Common myeloid progenitor, CD34-positive (primary cell): ENCODE measurements around the gene OTOP3.
"Not testable (repeated sequence)": the region's sequence is repeated elsewhere in the genome, so short reads cannot be mapped to it uniquely, and the experiment has no call there.

Source experiments
- CTCF ChIA-PET: fragments of 350-600 bp; sonication (Branson Sonifier 250); formaldehyde crosslinking; loops from one replicate; lab custom pipeline; 2021; ENCODE audit warnings: antibody characterized with exemption; lab: Charles Lee
- POLR2A ChIA-PET: fragments of 350-600 bp; sonication (Branson Sonifier 250); formaldehyde crosslinking; loops from one replicate; lab custom pipeline; 2021; ENCODE audit warnings: antibody characterized with exemption; lab: Charles Lee
- DNase-seq, 3 donors: peaks; one replicate each; pipeline versions ENCODE4 v3.0.0 to v3.0.0-alpha.2; 2013
- H3K27ac ChIP-seq, 2 experiments: 1 replicate in 1 of 2; 2 replicates in 1 of 2; pipeline ENCODE4 v1.7.0; 2013; ENCODE audit warnings: inconsistent platforms in 2 of 2, low read length in 2 of 2, mild to moderate bottlenecking in 2 of 2, low read depth in 1 of 2, moderate library complexity in 1 of 2; ENCODE audit not compliant: severe bottlenecking in 2 of 2, insufficient read depth in 1 of 2, poor library complexity in 1 of 2
- H3K27me3 ChIP-seq, 5 experiments: replicated peaks in 2 of 5; 1 replicate in 3 of 5; 2 replicates in 2 of 5; pipeline versions ENCODE4 v1.6.1 to v1.7.0; 2013; ENCODE audit warnings: low read length in 4 of 5, mild to moderate bottlenecking in 2 of 5, moderate library complexity in 2 of 5, inconsistent platforms in 1 of 5; ENCODE audit not compliant: insufficient read depth in 5 of 5, control insufficient read depth in 4 of 5
- H3K36me3 ChIP-seq, 4 experiments: 1 replicate in 2 of 4; 2 replicates in 2 of 4; pipeline versions ENCODE4 v1.6.1 to v1.7.0; 2013; ENCODE audit warnings: low read length in 3 of 4, control low read depth in 1 of 4, mild to moderate bottlenecking in 1 of 4; ENCODE audit not compliant: control insufficient read depth in 4 of 4, insufficient read depth in 4 of 4
- H3K4me1 ChIP-seq, 4 experiments: 1 replicate in 3 of 4; 2 replicates in 1 of 4; pipeline versions ENCODE4 v1.6.1 to v1.7.1; 2013; ENCODE audit warnings: low read length in 3 of 4, mild to moderate bottlenecking in 3 of 4, control low read depth in 1 of 4, inconsistent platforms in 1 of 4, moderate library complexity in 1 of 4; ENCODE audit not compliant: control insufficient read depth in 4 of 4, insufficient read depth in 4 of 4; ENCODE audit errors: control extremely low read depth in 1 of 4
- H3K4me3 ChIP-seq, 7 experiments: 1 replicate in 4 of 7; 2 replicates in 3 of 7; pipeline versions ENCODE4 v1.5.1 to v1.7.0; 2013; ENCODE audit warnings: mild to moderate bottlenecking in 7 of 7, low read length in 6 of 7, moderate library complexity in 6 of 7, inconsistent platforms in 2 of 7, low read depth in 2 of 7, control low read depth in 1 of 7; ENCODE audit not compliant: insufficient read depth in 4 of 7, control insufficient read depth in 1 of 7; ENCODE audit errors: extremely low read depth in 1 of 7
- H3K9me3 ChIP-seq, 5 experiments: 1 replicate in 4 of 5; 2 replicates in 1 of 5; pipeline versions ENCODE4 v1.6.1 to v1.7.1; 2013; ENCODE audit warnings: low read length in 4 of 5, mild to moderate bottlenecking in 2 of 5, inconsistent platforms in 1 of 5, low read depth in 1 of 5, moderate library complexity in 1 of 5; ENCODE audit not compliant: control insufficient read depth in 4 of 5, insufficient read depth in 2 of 5; ENCODE audit errors: control extremely low read depth in 1 of 5
- WGBS: methylation state at CpG from one replicate; pipeline ENCODE4 v1.1.5; 2013; ENCODE audit not compliant: insufficient coverage; 5-methylcytosine and 5-hydroxymethylcytosine counted together

The OTOP3 gene

DNA sequence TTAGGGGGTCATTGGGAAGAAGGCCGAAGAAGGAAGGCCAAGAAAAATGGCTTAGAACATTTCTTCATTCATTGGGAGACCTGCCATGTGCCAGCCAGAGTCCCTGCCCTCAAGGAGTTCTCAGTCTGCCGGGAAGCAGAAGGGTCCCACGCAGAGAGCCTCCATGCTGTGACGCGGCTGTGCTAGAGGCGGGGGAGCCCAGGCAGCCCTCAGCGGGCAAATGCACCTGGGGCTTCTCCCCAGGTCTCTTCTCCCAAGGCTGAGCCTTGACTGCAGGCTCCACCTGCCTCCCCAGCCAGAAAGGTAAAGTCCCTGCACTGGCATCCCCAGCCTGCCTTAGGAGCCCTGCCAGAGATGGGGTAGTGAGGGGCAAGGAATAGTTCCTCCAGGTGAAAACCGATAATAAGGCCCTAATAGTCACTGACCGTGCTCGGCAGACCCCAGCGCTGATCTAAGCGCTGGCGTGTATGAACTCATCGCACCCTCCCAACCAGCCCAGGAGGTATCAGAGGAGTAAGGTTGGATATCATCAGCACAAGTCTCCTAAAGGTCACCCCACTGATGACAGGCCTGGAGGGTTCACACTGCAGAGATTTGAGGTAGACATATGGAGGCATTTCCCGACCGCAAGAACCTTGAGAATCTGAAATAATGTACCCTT lies 45.8 kb downstream of the OTOP3 start:
- no peak for DNase-seq
- CTCF ChIA-PET = no interaction called here

GRCh38 chr17:74981979-74982662 lies 46.4 kb downstream of the OTOP3 start:
- Histone ChIP-seq H3K4me1 (peaks cover 3 to 21% (median 18%) of the 10 kb centered on the region in 4 experiments), H3K27ac (peak overlapping the region in 1 of 2 experiments; percentile 57), H3K27me3 (peaks cover 0 to 33% (median 18%) of the 10 kb centered on the region in 5 experiments), H3K9me3 (no peaks in the 10 kb centered on the region), H3K36me3 (no peaks in the 10 kb centered on the region), H3K4me3 (peak overlapping the region; percentile 20 to 82 (median 55))
- ChIA-PET POLR2A (interaction anchor here (0.6 to 1.3 kb wide), 2 partner anchors 10 to 717 kb away, joined by 3 read pairs; partner anchors contain the start of gene HID1), CTCF (interaction anchor here (1.1 to 1.9 kb wide), 3 partner anchors 20 to 72 kb away, joined by 3 to 6 read pairs (median 3); no protein-coding TSS in a partner anchor)
- under 1% methylated on average over 60 of the region's 61 CpGs for WGBS
- peak; percentile 80 to 92 (median 89) for DNase-seq

More for the DNA sequence above, 45.8 kb downstream of the OTOP3 start:
- Histone ChIP-seq H3K27ac (no peak overlapping the region), H3K4me1 (peaks cover 3 to 15% (median 14%) of the 10 kb centered on the region in 4 experiments), H3K27me3 (peaks cover 0 to 33% (median 18%) of the 10 kb centered on the region in 5 experiments), H3K9me3 (no peaks in the 10 kb centered on the region), H3K36me3 (no peaks in the 10 kb centered on the region), H3K4me3 (peak overlapping the region; percentile 20 to 82 (median 55))
- WGBS = 63% methylated on average over 12 of the region's 16 CpGs
- POLR2A ChIA-PET = no interaction called here

GRCh38 chr17:74982663-74983313 lies 47.1 kb downstream of the OTOP3 start:
- CTCF ChIA-PET = interaction anchor here (1.1 to 1.9 kb wide), 3 partner anchors 21 to 72 kb away, joined by 3 to 6 read pairs (median 3); no protein-coding TSS in a partner anchor
- H3K36me3 ChIP-seq, DNase-seq, H3K9me3 ChIP-seq: not testable (repeated sequence)
- POLR2A ChIA-PET = interaction anchor here (0.6 to 1.6 kb wide), 3 partner anchors 10 to 716 kb away, joined by 3 to 4 read pairs (median 3); partner anchors contain the start of genes HID1 and MRPL58
- peaks cover 0 to 32% (median 18%) of the 10 kb centered on the region in 5 experiments for H3K27me3 ChIP-seq
- peaks cover 3 to 25% (median 23%) of the 10 kb centered on the region in 4 experiments for H3K4me1 ChIP-seq
- H3K4me3 ChIP-seq = peak overlapping the region in 5 of 7 experiments; percentile 55 to 82 (median 72)
- 7% methylated on average over 8 of the region's 14 CpGs for WGBS
- peak overlapping the region in 1 of 2 experiments; percentile 57 for H3K27ac ChIP-seq

GRCh38 chr17:74986206-74986576 lies 50.5 kb downstream of the OTOP3 start:
- H3K27ac ChIP-seq = no peak overlapping the region
- POLR2A ChIA-PET = no interaction called here
- CTCF ChIA-PET = interaction anchor here (1.6 kb wide), 1 partner anchor 24 kb away, joined by 7 read pairs; no protein-coding TSS in a partner anchor
- H3K4me3 ChIP-seq = no peak overlapping the region
- H3K36me3 ChIP-seq = no peaks in the 10 kb centered on the region
- DNase-seq = no peak
- WGBS = no CpG with 5 or more reads among the region's 3 CpGs
- H3K4me1 ChIP-seq = peaks cover 3 to 35% (median 33%) of the 10 kb centered on the region in 4 experiments
- H3K9me3 ChIP-seq = no peaks in the 10 kb centered on the region
- peaks cover 2 to 36% (median 11%) of the 10 kb centered on the region in 5 experiments for H3K27me3 ChIP-seq

GRCh38 chr17:74987418-74987908 lies 51.8 kb downstream of the OTOP3 start, which contains the start of gene CDR2L:
Gene CDR2L, plus strand, starts transcription at chr17:74987632. Its CDS starts 412 bp downstream, at chr17:74988044.
- Histone ChIP-seq H3K27ac (no peak within 1 kb of the TSS), H3K4me1 (peaks cover 0 to 23% (median 22%) of the 10 kb centered on the region in 4 experiments), H3K4me3 (peak within 1 kb of the TSS; percentile 49 to 83 (median 62)), H3K36me3 (no peaks in the 10 kb centered on the region), H3K9me3 (no peaks in the 10 kb centered on the region), H3K27me3 (peaks cover 0 to 28% (median 7%) of the 10 kb centered on the region in 5 experiments)
- CTCF ChIA-PET = interaction anchor here (0.7 to 4.7 kb wide), 11 partner anchors 11 to 67 kb away, joined by 3 to 21 read pairs (median 6); partner anchors contain the start of gene MRPL58
- 0% methylated on average over 50 of the region's 51 CpGs for WGBS
- peak; percentile 92 to 94 (median 93) for DNase-seq
- POLR2A ChIA-PET = interaction anchor here (0.8 to 2.0 kb wide), 2 partner anchors 16 to 25 kb away, joined by 3 to 13 read pairs; partner anchors contain the start of gene MRPL58
